B cell (primary cell): Measurements from ENCODE around the gene KLHL1.

Experiments
- EZH2 ChIP-seq: IDR thresholded peaks from 2 replicates; pipeline ENCODE4 v1.6.1; 2012; ENCODE audit warnings: borderline replicate concordance, low read depth, mild to moderate bottlenecking, moderate library complexity, low read length; ENCODE audit not compliant: insufficient read depth, poor library complexity, severe bottlenecking
- TF ChIP-seq, protein P1 (sequence below): fragments of 200-600 bp; IDR thresholded peaks from one replicate; pipeline ENCODE4 v1.8.0; 2022; ENCODE audit warnings: antibody characterized with exemption, mild to moderate bottlenecking

DNA sequence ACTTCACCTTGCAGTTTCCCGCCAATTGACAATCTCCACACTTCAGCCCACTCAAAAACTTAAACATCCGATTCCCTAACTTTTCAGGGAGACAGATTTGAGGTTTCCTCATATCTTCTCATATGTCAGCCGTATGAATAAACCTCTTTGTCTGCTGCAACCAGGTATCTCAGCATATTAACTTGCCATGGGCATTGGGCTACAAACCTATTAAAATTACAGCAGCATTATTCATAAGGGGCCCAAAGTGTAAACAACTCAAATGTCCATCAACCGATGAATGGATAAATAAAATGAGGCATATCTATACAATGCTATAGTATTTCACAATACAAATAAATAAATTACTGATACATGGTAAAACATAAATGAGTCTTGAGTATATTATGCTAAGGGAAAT is 180.0 kb downstream of the KLHL1 start:
- TF ChIP-seq, protein P1, sequence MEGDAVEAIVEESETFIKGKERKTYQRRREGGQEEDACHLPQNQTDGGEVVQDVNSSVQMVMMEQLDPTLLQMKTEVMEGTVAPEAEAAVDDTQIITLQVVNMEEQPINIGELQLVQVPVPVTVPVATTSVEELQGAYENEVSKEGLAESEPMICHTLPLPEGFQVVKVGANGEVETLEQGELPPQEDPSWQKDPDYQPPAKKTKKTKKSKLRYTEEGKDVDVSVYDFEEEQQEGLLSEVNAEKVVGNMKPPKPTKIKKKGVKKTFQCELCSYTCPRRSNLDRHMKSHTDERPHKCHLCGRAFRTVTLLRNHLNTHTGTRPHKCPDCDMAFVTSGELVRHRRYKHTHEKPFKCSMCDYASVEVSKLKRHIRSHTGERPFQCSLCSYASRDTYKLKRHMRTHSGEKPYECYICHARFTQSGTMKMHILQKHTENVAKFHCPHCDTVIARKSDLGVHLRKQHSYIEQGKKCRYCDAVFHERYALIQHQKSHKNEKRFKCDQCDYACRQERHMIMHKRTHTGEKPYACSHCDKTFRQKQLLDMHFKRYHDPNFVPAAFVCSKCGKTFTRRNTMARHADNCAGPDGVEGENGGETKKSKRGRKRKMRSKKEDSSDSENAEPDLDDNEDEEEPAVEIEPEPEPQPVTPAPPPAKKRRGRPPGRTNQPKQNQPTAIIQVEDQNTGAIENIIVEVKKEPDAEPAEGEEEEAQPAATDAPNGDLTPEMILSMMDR = no peak
- TF ChIP-seq EZH2 = no peak
